PFSK-1 (cell line): ENCODE measurements around the gene MS4A18.

Source experiments
- FOXP2 ChIP-seq: optimal IDR thresholded peaks from 2 replicates; pipeline ENCODE3; 2011; ENCODE audit warnings: borderline replicate concordance, control low read depth, inconsistent platforms; ENCODE audit not compliant: insufficient read depth; ENCODE audit errors: extremely low read length, extremely low read depth
- POLR2AphosphoS5 ChIP-seq: IDR thresholded peaks from 2 replicates; pipeline ENCODE4 v1.6.1; 2012; ENCODE audit warnings: low read depth, mild to moderate bottlenecking, control low read depth, low read length, moderate library complexity
- SIN3A ChIP-seq: IDR thresholded peaks from 2 replicates; pipeline ENCODE4 v1.6.1; 2012; ENCODE audit warnings: mild to moderate bottlenecking, low read length, moderate library complexity, borderline replicate concordance; ENCODE audit not compliant: insufficient read depth
- TAF1 ChIP-seq: IDR thresholded peaks from 2 replicates; pipeline ENCODE4 v1.6.1; 2012; ENCODE audit warnings: low read length, control low read depth, borderline replicate concordance; ENCODE audit not compliant: insufficient read depth
- TF ChIP-seq, protein P1 (sequence below), 2 experiments: IDR thresholded peaks; 2 replicates each; pipeline versions ENCODE4 v1.6.1 to v1.8.0; 2011 to 2012; ENCODE audit warnings: low read depth in 2 of 2, low read length in 2 of 2, control low read depth in 1 of 2, inconsistent platforms in 1 of 2, mild to moderate bottlenecking in 1 of 2, moderate library complexity in 1 of 2; ENCODE audit not compliant: insufficient read depth in 1 of 2

The MS4A18 gene

DNA sequence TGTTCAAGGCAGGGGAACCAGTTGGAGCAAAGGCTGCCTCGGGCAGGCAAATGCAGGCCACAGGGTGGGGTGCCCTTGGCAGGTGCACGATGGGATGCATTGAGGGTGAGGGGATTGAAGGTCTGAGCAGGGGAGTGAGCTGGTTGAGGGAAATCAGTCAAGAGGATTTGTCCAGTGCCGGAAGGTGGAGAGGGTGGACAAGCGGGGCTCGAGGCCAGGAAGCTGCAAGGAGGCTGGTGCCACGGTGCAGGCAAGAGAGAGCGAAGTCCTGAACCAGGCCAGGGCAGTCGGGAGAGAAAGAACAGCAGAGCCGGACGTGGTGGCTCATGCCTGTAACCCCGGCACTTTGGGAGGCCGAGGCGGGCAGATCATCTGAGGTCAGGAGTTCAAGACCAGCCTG, 50.2 kb downstream of the MS4A18 start:
- TF ChIP-seq POLR2AphosphoS5 (no peak), SIN3A (no peak), FOXP2 (no peak), TAF1 (no peak)
- TF ChIP-seq, protein P1, sequence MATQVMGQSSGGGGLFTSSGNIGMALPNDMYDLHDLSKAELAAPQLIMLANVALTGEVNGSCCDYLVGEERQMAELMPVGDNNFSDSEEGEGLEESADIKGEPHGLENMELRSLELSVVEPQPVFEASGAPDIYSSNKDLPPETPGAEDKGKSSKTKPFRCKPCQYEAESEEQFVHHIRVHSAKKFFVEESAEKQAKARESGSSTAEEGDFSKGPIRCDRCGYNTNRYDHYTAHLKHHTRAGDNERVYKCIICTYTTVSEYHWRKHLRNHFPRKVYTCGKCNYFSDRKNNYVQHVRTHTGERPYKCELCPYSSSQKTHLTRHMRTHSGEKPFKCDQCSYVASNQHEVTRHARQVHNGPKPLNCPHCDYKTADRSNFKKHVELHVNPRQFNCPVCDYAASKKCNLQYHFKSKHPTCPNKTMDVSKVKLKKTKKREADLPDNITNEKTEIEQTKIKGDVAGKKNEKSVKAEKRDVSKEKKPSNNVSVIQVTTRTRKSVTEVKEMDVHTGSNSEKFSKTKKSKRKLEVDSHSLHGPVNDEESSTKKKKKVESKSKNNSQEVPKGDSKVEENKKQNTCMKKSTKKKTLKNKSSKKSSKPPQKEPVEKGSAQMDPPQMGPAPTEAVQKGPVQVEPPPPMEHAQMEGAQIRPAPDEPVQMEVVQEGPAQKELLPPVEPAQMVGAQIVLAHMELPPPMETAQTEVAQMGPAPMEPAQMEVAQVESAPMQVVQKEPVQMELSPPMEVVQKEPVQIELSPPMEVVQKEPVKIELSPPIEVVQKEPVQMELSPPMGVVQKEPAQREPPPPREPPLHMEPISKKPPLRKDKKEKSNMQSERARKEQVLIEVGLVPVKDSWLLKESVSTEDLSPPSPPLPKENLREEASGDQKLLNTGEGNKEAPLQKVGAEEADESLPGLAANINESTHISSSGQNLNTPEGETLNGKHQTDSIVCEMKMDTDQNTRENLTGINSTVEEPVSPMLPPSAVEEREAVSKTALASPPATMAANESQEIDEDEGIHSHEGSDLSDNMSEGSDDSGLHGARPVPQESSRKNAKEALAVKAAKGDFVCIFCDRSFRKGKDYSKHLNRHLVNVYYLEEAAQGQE (IDR thresholded peaks at IDR 0.05; ENCODE audit: insufficient read depth in 1 of 2, low read depth in 2 of 2, low read length in 2 of 2): no peak

DNA sequence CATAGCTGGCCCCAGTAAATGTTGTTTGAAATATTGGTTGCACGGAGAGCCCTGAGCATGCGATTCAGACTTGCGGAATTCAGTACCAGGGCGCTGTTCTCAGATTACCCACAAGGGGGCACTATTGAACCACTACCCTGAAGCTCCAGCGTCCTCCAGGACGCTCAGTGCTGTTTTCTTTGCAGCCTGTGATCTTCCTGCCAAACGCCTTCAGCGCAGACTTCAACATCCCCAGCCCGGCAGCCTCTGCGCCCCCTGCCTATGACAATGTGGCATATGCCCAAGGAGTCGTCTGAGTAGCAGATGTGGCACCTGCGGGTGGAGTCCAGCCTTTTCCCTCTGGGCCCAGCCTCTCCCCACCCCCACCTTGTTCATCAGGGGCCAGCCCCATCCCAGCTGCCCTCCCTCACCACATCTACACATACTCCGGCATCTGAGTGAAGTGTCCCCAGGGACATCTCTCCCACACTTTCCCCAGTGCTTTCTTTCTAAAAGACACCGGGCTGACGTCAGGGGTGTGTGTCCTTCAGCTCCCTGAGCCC, 51.0 kb downstream of the MS4A18 start:
- TF ChIP-seq, protein P1 (IDR thresholded peaks at IDR 0.05; ENCODE audit: insufficient read depth in 1 of 2, low read depth in 2 of 2, low read length in 2 of 2): no peak
- TF ChIP-seq POLR2AphosphoS5: no peak

DNA sequence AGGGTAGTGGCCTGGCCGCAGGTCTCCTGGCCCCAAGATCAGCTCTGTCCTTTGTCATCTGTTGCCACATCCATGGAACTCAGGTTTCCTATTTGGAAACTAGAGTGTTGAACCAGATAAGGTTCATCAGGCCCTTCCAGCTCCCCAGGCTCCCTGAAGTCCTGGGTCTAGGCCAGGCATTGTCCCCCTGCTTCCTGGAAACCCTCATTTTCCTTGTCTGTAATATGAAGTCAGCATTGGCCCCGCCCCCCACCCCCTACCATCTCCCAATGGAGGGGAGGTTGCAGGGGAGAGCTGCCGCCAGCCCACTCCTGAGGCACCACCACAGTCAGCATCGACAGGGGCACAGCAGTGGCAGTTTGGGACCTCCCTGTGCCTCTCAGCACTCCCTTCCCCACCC, 51.6 kb downstream of the MS4A18 start:
- TF ChIP-seq POLR2AphosphoS5 (no peak), TAF1 (no peak), SIN3A (no peak), FOXP2 (no peak)
- TF ChIP-seq, protein P1 (IDR thresholded peaks at IDR 0.05; ENCODE audit: insufficient read depth in 1 of 2, low read depth in 2 of 2, low read length in 2 of 2): no peak

DNA sequence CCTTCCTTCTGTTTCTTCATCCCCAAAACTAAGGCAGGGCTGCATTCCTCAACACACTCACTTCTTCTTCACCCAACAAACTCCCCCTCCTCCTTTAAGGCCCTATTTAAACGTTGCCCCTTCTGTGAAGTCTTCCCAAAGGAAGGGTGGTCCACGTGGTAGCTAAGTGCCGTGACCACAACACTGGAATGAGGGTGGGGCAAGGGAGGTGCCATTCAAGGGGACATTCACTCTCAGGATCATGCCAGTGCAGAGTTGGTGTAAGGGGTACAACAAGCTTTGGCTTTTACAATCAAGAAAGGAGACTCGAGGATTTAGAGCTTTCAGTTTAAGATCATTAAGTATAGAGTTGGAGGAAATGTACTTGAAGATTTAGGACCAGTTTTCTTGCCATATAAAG, 52.6 kb downstream of the MS4A18 start:
- TF ChIP-seq TAF1 (no peak), FOXP2 (no peak), SIN3A (no peak), POLR2AphosphoS5 (no peak)
- TF ChIP-seq, protein P1 (IDR thresholded peaks at IDR 0.05; ENCODE audit: insufficient read depth in 1 of 2, low read depth in 2 of 2, low read length in 2 of 2): no peak

DNA sequence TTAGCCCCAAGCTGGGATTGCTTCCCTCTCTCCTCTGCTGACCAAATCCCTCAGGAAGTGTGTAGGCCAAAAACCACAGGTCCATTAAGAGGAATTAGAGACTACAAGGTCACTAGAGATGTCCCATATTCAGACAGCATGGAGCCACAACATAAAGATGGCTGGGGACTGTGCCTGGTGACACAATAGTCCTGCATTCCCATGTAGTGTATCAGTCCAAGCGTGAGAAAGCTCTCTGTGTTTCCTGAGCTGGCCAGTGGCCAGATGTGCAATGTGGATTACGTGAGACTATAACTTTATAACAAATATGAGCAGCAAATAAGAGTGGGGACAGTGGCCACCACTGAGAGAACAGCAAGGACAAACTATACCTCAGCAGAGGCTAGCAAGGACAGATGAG, 53.1 kb downstream of the MS4A18 start:
- TF ChIP-seq POLR2AphosphoS5 (no peak), TAF1 (no peak), FOXP2 (no peak), SIN3A (no peak)
- TF ChIP-seq, protein P1 (IDR thresholded peaks at IDR 0.05; ENCODE audit: insufficient read depth in 1 of 2, low read depth in 2 of 2, low read length in 2 of 2): no peak
